Fibroblast of lung (primary cell): ENCODE data around the gene WNT11. TPM values are rescaled to one million over a fixed set of nuclear protein-coding genes. Genes with fewer than 3 reads are reported as not detected.

Experiments used
- DNase-seq, 2 donors: peaks; one replicate each; pipeline versions ENCODE4 v3.0.0 to v3.0.0-alpha.2; 2010; ENCODE audit warnings: low read depth in 2 of 2
- H2AFZ ChIP-seq: 2 replicates; pipeline ENCODE4 v1.5.1; 2012; ENCODE audit warnings: low read length, control low read depth, inconsistent platforms
- H3K27ac ChIP-seq: 2 replicates; pipeline ENCODE4 v1.5.1; 2011; ENCODE audit warnings: low read length, control low read depth; ENCODE audit not compliant: insufficient read depth
- H3K27me3 ChIP-seq: 2 replicates; pipeline ENCODE4 v1.5.1; 2011; ENCODE audit warnings: mild to moderate bottlenecking, low read length; ENCODE audit not compliant: control insufficient read depth, insufficient read depth
- H3K36me3 ChIP-seq: 2 replicates; pipeline ENCODE4 v1.5.1; 2011; ENCODE audit warnings: low read length; ENCODE audit not compliant: control insufficient read depth, insufficient read depth
- H3K4me1 ChIP-seq: 2 replicates; pipeline ENCODE4 v1.5.1; 2011; ENCODE audit warnings: low read length; ENCODE audit not compliant: control insufficient read depth, insufficient read depth; ENCODE audit errors: extremely low read depth
- H3K4me2 ChIP-seq: 2 replicates; pipeline ENCODE4 v1.5.1; 2011; ENCODE audit warnings: low read length, control low read depth; ENCODE audit not compliant: insufficient read depth; ENCODE audit errors: extremely low read depth
- H3K4me3 ChIP-seq, 4 experiments: fragments of 200-600 bp in 1 of 4; sonication (generic) in 1 of 4; replicated peaks in 1 of 4; 2 replicates each; pipeline ENCODE4 v1.5.1; 2011 to 2016; ENCODE audit warnings: low read length in 4 of 4, low read depth in 3 of 4, mild to moderate bottlenecking in 3 of 4, control low read depth in 2 of 4, inconsistent platforms in 1 of 4, mixed read lengths in 1 of 4; ENCODE audit not compliant: insufficient read depth in 1 of 4; ENCODE audit errors: control extremely low read depth in 1 of 4
- H3K79me2 ChIP-seq: 2 replicates; pipeline ENCODE4 v1.5.1; 2012; ENCODE audit warnings: mild to moderate bottlenecking, low read length, inconsistent platforms; ENCODE audit not compliant: control insufficient read depth, insufficient read depth
- H3K9ac ChIP-seq: 2 replicates; pipeline ENCODE4 v1.5.1; 2011; ENCODE audit warnings: mild to moderate bottlenecking, low read length, control low read depth; ENCODE audit not compliant: insufficient read depth
- H3K9me3 ChIP-seq: 2 replicates; pipeline ENCODE4 v1.5.1; 2012; ENCODE audit warnings: low read depth, low read length; ENCODE audit not compliant: control insufficient read depth, insufficient read depth
- H4K20me1 ChIP-seq: 2 replicates; pipeline ENCODE4 v1.5.1; 2011; ENCODE audit warnings: low read length; ENCODE audit not compliant: control insufficient read depth, insufficient read depth; ENCODE audit errors: extremely low read depth
- EZH2 ChIP-seq: IDR thresholded peaks from 2 replicates; pipeline ENCODE4 v1.5.1; 2012; ENCODE audit warnings: low read length, control low read depth, mild to moderate bottlenecking; ENCODE audit errors: missing control alignments
- polyA plus RNA-seq, 2 donors: library from polyadenylated mRNA; depleted of rRNA in 1 of 2; stranded (reverse) in 1 of 2; unstranded in 1 of 2; fragments of >200 nt; gene quantifications; 2 replicates each; pipeline ENCODE4 v1.2.1, GENCODE V29; 2011 to 2012; ENCODE audit warnings: missing spikeins in 1 of 2
- total RNA-seq: library from RNA; depleted of rRNA; stranded (reverse); fragments of >200 nt; gene quantifications from 2 replicates; pipeline ENCODE4 v1.2.1, GENCODE V29; 2014
- TF ChIP-seq, protein P1 (sequence below), 2 donors: IDR thresholded peaks in 1 of 2; conservative IDR thresholded peaks in 1 of 2; 1 replicate in 1 of 2; 2 replicates in 1 of 2; pipeline ENCODE4 v1.5.1; 2011 to 2012; ENCODE audit warnings: low read length in 2 of 2, control low read depth in 1 of 2, inconsistent platforms in 1 of 2, low read depth in 1 of 2, mild to moderate bottlenecking in 1 of 2

WNT11 gene
- total and polyA plus RNA-seq, 2 donors (not counting 1 experiment from before 2014, with no cell fraction given) = 0.07 to 0.33 TPM

- H3K27ac ChIP-seq = no peak overlapping the region
- peaks cover 3% of the 10 kb centered on the region for H3K27me3 ChIP-seq
- no peak overlapping the region for H3K4me3 ChIP-seq
- H4K20me1 ChIP-seq = no peaks in the 10 kb centered on the region
- peaks cover 6% of the 10 kb centered on the region for H3K4me1 ChIP-seq
- H2AFZ ChIP-seq = no peak overlapping the region
- H3K79me2 ChIP-seq = no peaks in the 10 kb centered on the region
- DNase-seq = no peak
- no peak for TF ChIP-seq EZH2
- TF ChIP-seq, protein P1, sequence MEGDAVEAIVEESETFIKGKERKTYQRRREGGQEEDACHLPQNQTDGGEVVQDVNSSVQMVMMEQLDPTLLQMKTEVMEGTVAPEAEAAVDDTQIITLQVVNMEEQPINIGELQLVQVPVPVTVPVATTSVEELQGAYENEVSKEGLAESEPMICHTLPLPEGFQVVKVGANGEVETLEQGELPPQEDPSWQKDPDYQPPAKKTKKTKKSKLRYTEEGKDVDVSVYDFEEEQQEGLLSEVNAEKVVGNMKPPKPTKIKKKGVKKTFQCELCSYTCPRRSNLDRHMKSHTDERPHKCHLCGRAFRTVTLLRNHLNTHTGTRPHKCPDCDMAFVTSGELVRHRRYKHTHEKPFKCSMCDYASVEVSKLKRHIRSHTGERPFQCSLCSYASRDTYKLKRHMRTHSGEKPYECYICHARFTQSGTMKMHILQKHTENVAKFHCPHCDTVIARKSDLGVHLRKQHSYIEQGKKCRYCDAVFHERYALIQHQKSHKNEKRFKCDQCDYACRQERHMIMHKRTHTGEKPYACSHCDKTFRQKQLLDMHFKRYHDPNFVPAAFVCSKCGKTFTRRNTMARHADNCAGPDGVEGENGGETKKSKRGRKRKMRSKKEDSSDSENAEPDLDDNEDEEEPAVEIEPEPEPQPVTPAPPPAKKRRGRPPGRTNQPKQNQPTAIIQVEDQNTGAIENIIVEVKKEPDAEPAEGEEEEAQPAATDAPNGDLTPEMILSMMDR (conservative IDR thresholded peaks at IDR 0.05 in 1 of 2, IDR thresholded peaks at IDR 0.05 in 1 of 2; ENCODE audit: low read depth in 1 of 2, low read length in 2 of 2) = no peak
- H3K9me3 ChIP-seq = no peaks in the 10 kb centered on the region
- H3K4me2 ChIP-seq = no peak overlapping the region
- no peak overlapping the region for H3K9ac ChIP-seq
- H3K36me3 ChIP-seq = no peaks in the 10 kb centered on the region
Measured at GRCh38 chr11:76230392-76230791, 24.1 kb upstream of the WNT11 start.

- TF ChIP-seq EZH2 = no peak
- TF ChIP-seq, protein P1 (conservative IDR thresholded peaks at IDR 0.05 in 1 of 2, IDR thresholded peaks at IDR 0.05 in 1 of 2; ENCODE audit: low read depth in 1 of 2, low read length in 2 of 2) = no peak
Measured at GRCh38 chr11:76229690-76230240, 23.5 kb upstream of the WNT11 start.

DNA sequence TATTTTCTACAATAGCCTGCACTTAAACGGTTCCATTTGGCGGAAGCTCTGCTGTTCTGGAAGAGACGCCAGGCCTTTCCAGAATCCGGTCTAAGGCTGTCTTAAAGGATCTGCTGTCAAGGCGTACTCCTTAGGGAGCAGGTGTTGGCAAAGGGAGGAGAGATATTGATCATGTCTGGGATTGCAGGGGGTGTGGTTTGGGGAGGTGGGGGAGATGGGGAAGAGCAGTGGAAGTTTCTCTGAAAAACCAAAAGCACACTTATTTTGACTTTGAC, 22.5 kb upstream of the WNT11 start:
- no peaks in the 10 kb centered on the region for H3K36me3 ChIP-seq
- H3K27ac ChIP-seq = no peak overlapping the region
- H3K9me3 ChIP-seq = no peaks in the 10 kb centered on the region
- H4K20me1 ChIP-seq = no peaks in the 10 kb centered on the region
- peaks cover 3% of the 10 kb centered on the region for H3K27me3 ChIP-seq
- no peak overlapping the region for H3K9ac ChIP-seq
- no peak overlapping the region for H3K4me2 ChIP-seq
- no peaks in the 10 kb centered on the region for H3K4me1 ChIP-seq
- TF ChIP-seq EZH2 = no peak
- TF ChIP-seq, protein P1 (conservative IDR thresholded peaks at IDR 0.05 in 1 of 2, IDR thresholded peaks at IDR 0.05 in 1 of 2; ENCODE audit: low read depth in 1 of 2, low read length in 2 of 2) = no peak
- no peak for DNase-seq
- H2AFZ ChIP-seq = no peak overlapping the region
- H3K79me2 ChIP-seq = no peaks in the 10 kb centered on the region
- no peak overlapping the region for H3K4me3 ChIP-seq

More at GRCh38 chr11:76229690-76230240, 23.5 kb upstream of the WNT11 start:
- H3K4me2 ChIP-seq = no peak overlapping the region
- peaks cover 3% of the 10 kb centered on the region for H3K27me3 ChIP-seq
- H3K9me3 ChIP-seq = no peaks in the 10 kb centered on the region
- H3K36me3 ChIP-seq = no peaks in the 10 kb centered on the region
- H3K4me3 ChIP-seq = no peak overlapping the region
- H3K27ac ChIP-seq = no peak overlapping the region
- no peak overlapping the region for H3K9ac ChIP-seq
- no peaks in the 10 kb centered on the region for H4K20me1 ChIP-seq
- no peaks in the 10 kb centered on the region for H3K79me2 ChIP-seq
- H2AFZ ChIP-seq = no peak overlapping the region
- H3K4me1 ChIP-seq = peaks cover 6% of the 10 kb centered on the region
- DNase-seq = no peak
